K562 (cell line): ENCODE data around the gene C1orf174. TPM values are rescaled to one million over a fixed set of nuclear protein-coding genes. Genes with fewer than 3 reads are reported as not detected.

Experiments used
- FOXK2 ChIP-seq, 2 experiments: fragments of 450-650 bp; IDR thresholded peaks in 1 of 2; conservative IDR thresholded peaks in 1 of 2; 2 replicates each; pipeline ENCODE4 v1.6.1; 2016; ENCODE audit warnings: low read depth in 2 of 2, mild to moderate bottlenecking in 1 of 2
- GABPB1 ChIP-seq: sonication (generic); formaldehyde crosslinking; IDR thresholded peaks from 2 replicates; pipeline ENCODE4 v1.8.0; 2022; ENCODE audit warnings: mild to moderate bottlenecking, missing genetic modification reagents
- GABPB2 ChIP-seq: fragments of 250-450 bp; sonication (Bioruptor Pico); conservative IDR thresholded peaks from 2 replicates; pipeline ENCODE4 v1.5.1; 2021; ENCODE audit warnings: mild to moderate bottlenecking
- HBP1 ChIP-seq: fragments of 450-650 bp; formaldehyde crosslinking; IDR thresholded peaks from 2 replicates; pipeline ENCODE4 v1.4.0; 2022; ENCODE audit warnings: missing genetic modification characterization
- HMGN3 ChIP-seq: IDR thresholded peaks from 2 replicates; pipeline ENCODE4 v1.6.1; 2011; ENCODE audit warnings: borderline replicate concordance, low read depth, mild to moderate bottlenecking, mixed read lengths, low read length; ENCODE audit not compliant: insufficient read length; ENCODE audit errors: extremely low read depth
- NCOA4 ChIP-seq: fragments of 450-650 bp; IDR thresholded peaks from 2 replicates; pipeline ENCODE4 v1.6.1; 2018; ENCODE audit warnings: mild to moderate bottlenecking; ENCODE audit not compliant: partially characterized antibody
- OTX1 ChIP-seq: fragments of 450-650 bp; formaldehyde crosslinking; IDR thresholded peaks from 2 replicates; pipeline ENCODE4 v1.4.0; 2022; ENCODE audit warnings: mild to moderate bottlenecking
- PHF20 ChIP-seq: fragments of 450-650 bp; IDR thresholded peaks from 2 replicates; pipeline ENCODE4 v1.6.1; 2018; ENCODE audit not compliant: partially characterized antibody
- ZBTB5 ChIP-seq: fragments of 450-650 bp; IDR thresholded peaks from 2 replicates; pipeline ENCODE4 v1.6.1; 2017; ENCODE audit warnings: antibody characterized with exemption
- ZC3H4 ChIP-seq: sonication (generic); formaldehyde crosslinking; IDR thresholded peaks from 2 replicates; pipeline ENCODE4 v1.9.0; 2021; ENCODE audit warnings: missing genetic modification reagents, borderline replicate concordance
- ZNF143 ChIP-seq: sonication (generic); formaldehyde crosslinking; IDR thresholded peaks from 2 replicates; pipeline ENCODE4 v1.9.0; 2022; ENCODE audit warnings: mild to moderate bottlenecking, missing genetic modification reagents
- ZNF174 ChIP-seq: fragments of 250-450 bp; sonication (Bioruptor Pico); IDR thresholded peaks from 2 replicates; pipeline ENCODE4 v1.4.0; 2020; ENCODE audit warnings: mild to moderate bottlenecking
- polyA plus RNA-seq, 8 experiments: library from polyadenylated mRNA; depleted of rRNA in 4 of 8; stranded (reverse) in 5 of 8; unstranded in 3 of 8; fragments of >200 nt; fragmentation: Nextera tagmentation in 2 of 8; fragmentation: Illumina TruSeq in 1 of 8; extraction: Ambion mirVana in 2 of 8; extraction: Trizol in 1 of 8; gene quantifications; 2 replicates each; pipeline versions ENCODE4 v1.2.1 to v1.2.3, GENCODE V29; 2011 to 2014; ENCODE audit warnings: inconsistent platforms in 1 of 8, missing spikeins in 1 of 8
- total RNA-seq, 7 experiments: library from RNA; depleted of rRNA in 6 of 7; stranded (reverse); fragments of >200 nt in 6 of 7; fragmentation: Illumina TruSeq in 2 of 7; extraction: Trizol in 2 of 7; gene quantifications; 2 replicates each; pipeline versions ENCODE4 v1.2.1 to v1.2.3, GENCODE V29; 2011 to 2021; ENCODE audit warnings: low replicate concordance in 1 of 7
- TF ChIP-seq, protein P1 (sequence below), 2 experiments: fragments of 450-650 bp; IDR thresholded peaks; 2 replicates each; pipeline ENCODE4 v1.6.1; 2016
- TF ChIP-seq, protein P2 (sequence below): fragments of 250-450 bp; sonication (Bioruptor Pico); IDR thresholded peaks from 2 replicates; pipeline ENCODE4 v1.8.0; 2021; ENCODE audit warnings: moderate library complexity, mild to moderate bottlenecking, inconsistent platforms
- TF ChIP-seq, protein P3 (sequence below): fragments of 450-650 bp; formaldehyde crosslinking; conservative IDR thresholded peaks from 2 replicates; pipeline ENCODE4 v1.4.0; 2022; ENCODE audit warnings: mild to moderate bottlenecking, missing genetic modification characterization
- TF ChIP-seq, protein P4 (sequence below): fragments of 250-450 bp; sonication (Bioruptor Pico); IDR thresholded peaks from 2 replicates; pipeline ENCODE4 v1.8.0; 2022; ENCODE audit warnings: moderate library complexity, mild to moderate bottlenecking, inconsistent platforms
- TF ChIP-seq, protein P5 (sequence below): sonication (generic); formaldehyde crosslinking; IDR thresholded peaks from 2 replicates; pipeline ENCODE4 v1.8.0; 2022; ENCODE audit warnings: mild to moderate bottlenecking, missing genetic modification reagents

Gene C1orf174
- total and polyA plus RNA-seq, 9 of the 15 experiments (the other 6 are each of a cell fraction or from before 2014, with no cell fraction given): 38.5 to 64.9 (median 45.4) TPM

GRCh38 chr1:3930301-3931006 lies 30.4 kb upstream of the C1orf174 start (continued):
- TF ChIP-seq, protein P1, sequence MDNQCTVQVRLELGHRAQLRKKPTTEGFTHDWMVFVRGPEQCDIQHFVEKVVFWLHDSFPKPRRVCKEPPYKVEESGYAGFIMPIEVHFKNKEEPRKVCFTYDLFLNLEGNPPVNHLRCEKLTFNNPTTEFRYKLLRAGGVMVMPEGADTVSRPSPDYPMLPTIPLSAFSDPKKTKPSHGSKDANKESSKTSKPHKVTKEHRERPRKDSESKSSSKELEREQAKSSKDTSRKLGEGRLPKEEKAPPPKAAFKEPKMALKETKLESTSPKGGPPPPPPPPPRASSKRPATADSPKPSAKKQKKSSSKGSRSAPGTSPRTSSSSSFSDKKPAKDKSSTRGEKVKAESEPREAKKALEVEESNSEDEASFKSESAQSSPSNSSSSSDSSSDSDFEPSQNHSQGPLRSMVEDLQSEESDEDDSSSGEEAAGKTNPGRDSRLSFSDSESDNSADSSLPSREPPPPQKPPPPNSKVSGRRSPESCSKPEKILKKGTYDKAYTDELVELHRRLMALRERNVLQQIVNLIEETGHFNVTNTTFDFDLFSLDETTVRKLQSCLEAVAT (IDR thresholded peaks at IDR 0.05): peak in 1 of 2 experiments; percentile 59; a peak in 1 of 4 replicates
- TF ChIP-seq NCOA4: peak; percentile 46
- TF ChIP-seq, protein P2, sequence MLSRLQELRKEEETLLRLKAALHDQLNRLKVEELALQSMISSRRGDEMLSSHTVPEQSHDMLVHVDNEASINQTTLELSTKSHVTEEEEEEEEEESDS (CRISPR knock-in tag): no peak
- TF ChIP-seq GABPB1 (CRISPR knock-in tag): no peak
- peak in 1 of 2 experiments; percentile 25; a peak in 1 of 4 replicates for TF ChIP-seq FOXK2 (conservative IDR thresholded peaks at IDR 0.05 in 1 of 2, IDR thresholded peaks at IDR 0.05 in 1 of 2; ENCODE audit: low read depth in 2 of 2)
- 0 out of 2 replicates have a peak, but pooled peaks have one; percentile 24 for TF ChIP-seq ZC3H4
- peak; percentile 59; the same call in 1 of the 2 replicates for TF ChIP-seq OTX1 (CRISPR knock-in tag)
- 0 out of 2 replicates have a peak, but pooled peaks have one; percentile 49 for TF ChIP-seq ZBTB5
- TF ChIP-seq PHF20: peak; percentile 63
- peak; percentile 60; the same call in 1 of the 2 replicates for TF ChIP-seq HBP1
- TF ChIP-seq, protein P3, sequence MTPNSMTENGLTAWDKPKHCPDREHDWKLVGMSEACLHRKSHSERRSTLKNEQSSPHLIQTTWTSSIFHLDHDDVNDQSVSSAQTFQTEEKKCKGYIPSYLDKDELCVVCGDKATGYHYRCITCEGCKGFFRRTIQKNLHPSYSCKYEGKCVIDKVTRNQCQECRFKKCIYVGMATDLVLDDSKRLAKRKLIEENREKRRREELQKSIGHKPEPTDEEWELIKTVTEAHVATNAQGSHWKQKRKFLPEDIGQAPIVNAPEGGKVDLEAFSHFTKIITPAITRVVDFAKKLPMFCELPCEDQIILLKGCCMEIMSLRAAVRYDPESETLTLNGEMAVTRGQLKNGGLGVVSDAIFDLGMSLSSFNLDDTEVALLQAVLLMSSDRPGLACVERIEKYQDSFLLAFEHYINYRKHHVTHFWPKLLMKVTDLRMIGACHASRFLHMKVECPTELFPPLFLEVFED (CRISPR knock-in tag): peak; percentile 76
- no peak for TF ChIP-seq HMGN3
- TF ChIP-seq, protein P4, sequence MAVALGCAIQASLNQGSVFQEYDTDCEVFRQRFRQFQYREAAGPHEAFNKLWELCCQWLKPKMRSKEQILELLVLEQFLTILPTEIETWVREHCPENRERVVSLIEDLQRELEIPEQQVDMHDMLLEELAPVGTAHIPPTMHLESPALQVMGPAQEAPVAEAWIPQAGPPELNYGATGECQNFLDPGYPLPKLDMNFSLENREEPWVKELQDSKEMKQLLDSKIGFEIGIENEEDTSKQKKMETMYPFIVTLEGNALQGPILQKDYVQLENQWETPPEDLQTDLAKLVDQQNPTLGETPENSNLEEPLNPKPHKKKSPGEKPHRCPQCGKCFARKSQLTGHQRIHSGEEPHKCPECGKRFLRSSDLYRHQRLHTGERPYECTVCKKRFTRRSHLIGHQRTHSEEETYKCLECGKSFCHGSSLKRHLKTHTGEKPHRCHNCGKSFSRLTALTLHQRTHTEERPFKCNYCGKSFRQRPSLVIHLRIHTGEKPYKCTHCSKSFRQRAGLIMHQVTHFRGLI: no peak
- TF ChIP-seq ZNF174 (CRISPR knock-in tag): no peak
- TF ChIP-seq GABPB2 (CRISPR knock-in tag): no peak
- peak; percentile 51; the same call in 1 of the 2 replicates for TF ChIP-seq ZNF143 (CRISPR knock-in tag)
- TF ChIP-seq, protein P5, sequence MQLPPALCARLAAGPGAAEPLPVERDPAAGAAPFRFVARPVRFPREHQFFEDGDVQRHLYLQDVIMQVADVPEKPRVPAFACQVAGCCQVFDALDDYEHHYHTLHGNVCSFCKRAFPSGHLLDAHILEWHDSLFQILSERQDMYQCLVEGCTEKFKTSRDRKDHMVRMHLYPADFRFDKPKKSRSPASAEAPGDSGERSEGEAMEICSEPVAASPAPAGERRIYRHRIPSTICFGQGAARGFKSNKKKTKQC (CRISPR knock-in tag): no peak
